IMR-90 (cell line): Measurements from ENCODE around the gene TRMT2A.

ENCODE experiments used
- CHD1 ChIP-seq: IDR thresholded peaks from 2 replicates; pipeline ENCODE4 v1.6.1; 2012; ENCODE audit warnings: low read depth, low read length, improper control_type of control experiment
- MAFK ChIP-seq: IDR thresholded peaks from 2 replicates; pipeline ENCODE4 v1.6.1; 2012; ENCODE audit warnings: low read depth, low read length, improper control_type of control experiment
- POLR2A ChIP-seq: IDR thresholded peaks from 2 replicates; pipeline ENCODE4 v1.6.1; 2012; ENCODE audit warnings: mild to moderate bottlenecking, low read depth, low read length
- TF ChIP-seq, protein P1 (sequence below): conservative IDR thresholded peaks from 2 replicates; pipeline ENCODE4 v1.5.1; 2012; ENCODE audit warnings: mild to moderate bottlenecking, low read depth, low read length, improper control_type of control experiment
- TF ChIP-seq, protein P2 (sequence below): fragments of 150-350 bp; IDR thresholded peaks from 2 replicates; pipeline ENCODE4 v1.6.1; 2016; ENCODE audit warnings: low read depth, mild to moderate bottlenecking, low read length, moderate library complexity, borderline replicate concordance

DNA sequence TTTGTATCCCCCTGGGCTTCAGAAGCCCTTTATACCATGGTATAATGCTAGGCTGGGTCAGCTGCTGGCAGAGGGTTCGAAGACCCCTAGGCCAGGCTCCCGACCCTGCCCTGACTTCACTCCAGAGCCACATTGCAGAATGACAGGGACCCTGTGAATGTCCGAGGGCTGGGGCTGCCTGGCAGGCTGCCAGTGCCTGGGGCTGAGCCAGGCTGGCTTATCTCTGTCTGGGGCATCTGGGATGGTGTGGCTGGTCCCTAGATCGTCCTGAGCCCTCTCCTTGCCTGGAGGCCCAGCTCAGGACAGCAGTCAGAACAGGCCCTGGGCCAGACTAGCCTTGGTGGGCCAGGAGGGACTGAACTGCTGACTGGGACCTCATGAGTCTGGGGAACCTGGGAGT lies 18.2 kb upstream of the TRMT2A start:
- no peak for TF ChIP-seq POLR2A
- TF ChIP-seq, protein P1, sequence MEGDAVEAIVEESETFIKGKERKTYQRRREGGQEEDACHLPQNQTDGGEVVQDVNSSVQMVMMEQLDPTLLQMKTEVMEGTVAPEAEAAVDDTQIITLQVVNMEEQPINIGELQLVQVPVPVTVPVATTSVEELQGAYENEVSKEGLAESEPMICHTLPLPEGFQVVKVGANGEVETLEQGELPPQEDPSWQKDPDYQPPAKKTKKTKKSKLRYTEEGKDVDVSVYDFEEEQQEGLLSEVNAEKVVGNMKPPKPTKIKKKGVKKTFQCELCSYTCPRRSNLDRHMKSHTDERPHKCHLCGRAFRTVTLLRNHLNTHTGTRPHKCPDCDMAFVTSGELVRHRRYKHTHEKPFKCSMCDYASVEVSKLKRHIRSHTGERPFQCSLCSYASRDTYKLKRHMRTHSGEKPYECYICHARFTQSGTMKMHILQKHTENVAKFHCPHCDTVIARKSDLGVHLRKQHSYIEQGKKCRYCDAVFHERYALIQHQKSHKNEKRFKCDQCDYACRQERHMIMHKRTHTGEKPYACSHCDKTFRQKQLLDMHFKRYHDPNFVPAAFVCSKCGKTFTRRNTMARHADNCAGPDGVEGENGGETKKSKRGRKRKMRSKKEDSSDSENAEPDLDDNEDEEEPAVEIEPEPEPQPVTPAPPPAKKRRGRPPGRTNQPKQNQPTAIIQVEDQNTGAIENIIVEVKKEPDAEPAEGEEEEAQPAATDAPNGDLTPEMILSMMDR, result no peak
- TF ChIP-seq CHD1, result no peak
- no peak for TF ChIP-seq MAFK
- TF ChIP-seq, protein P2, sequence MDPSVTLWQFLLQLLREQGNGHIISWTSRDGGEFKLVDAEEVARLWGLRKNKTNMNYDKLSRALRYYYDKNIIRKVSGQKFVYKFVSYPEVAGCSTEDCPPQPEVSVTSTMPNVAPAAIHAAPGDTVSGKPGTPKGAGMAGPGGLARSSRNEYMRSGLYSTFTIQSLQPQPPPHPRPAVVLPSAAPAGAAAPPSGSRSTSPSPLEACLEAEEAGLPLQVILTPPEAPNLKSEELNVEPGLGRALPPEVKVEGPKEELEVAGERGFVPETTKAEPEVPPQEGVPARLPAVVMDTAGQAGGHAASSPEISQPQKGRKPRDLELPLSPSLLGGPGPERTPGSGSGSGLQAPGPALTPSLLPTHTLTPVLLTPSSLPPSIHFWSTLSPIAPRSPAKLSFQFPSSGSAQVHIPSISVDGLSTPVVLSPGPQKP, result no peak
